HG02938 (cell line): ENCODE measurements around the gene KRT84.
"Not testable (repeated sequence)": the region's sequence is repeated elsewhere in the genome, so short reads cannot be mapped to it uniquely, and the experiment has no call there.

Source experiments
- ATAC-seq: cut with Tn5 transposase; IDR thresholded peaks from one replicate; pipeline ENCODE4 v1.9.1; 2021; ENCODE audit warnings: mild to moderate bottlenecking, moderate library complexity; ENCODE audit not compliant: unreplicated experiment

KRT84 gene

GRCh38 chr12:52345041-52345440 lies 40.4 kb downstream of the KRT84 start:
- ATAC-seq: not testable (repeated sequence)

- ATAC-seq: no peak
These were observed 41.3 kb downstream of the KRT84 start for GRCh38 chr12:52344111-52344510.

- ATAC-seq: no peak
These were observed 41.9 kb downstream of the KRT84 start for GRCh38 chr12:52343550-52343949.

- ATAC-seq: no peak
These were observed 42.5 kb downstream of the KRT84 start for GRCh38 chr12:52342781-52343490.

GRCh38 chr12:52341066-52341580 lies 44.3 kb downstream of the KRT84 start:
- no peak for ATAC-seq

GRCh38 chr12:52338241-52338960 lies 47.1 kb downstream of the KRT84 start:
- ATAC-seq: no peak

GRCh38 chr12:52337054-52337453 lies 48.4 kb downstream of the KRT84 start:
- ATAC-seq: no peak

GRCh38 chr12:52336641-52337040 lies 48.8 kb downstream of the KRT84 start:
- no peak for ATAC-seq

GRCh38 chr12:52335598-52336262 lies 49.7 kb downstream of the KRT84 start:
- ATAC-seq: no peak

GRCh38 chr12:52334185-52334584 lies 51.3 kb downstream of the KRT84 start:
- ATAC-seq: no peak

- ATAC-seq: no peak
These were observed 52.1 kb downstream of the KRT84 start for GRCh38 chr12:52333321-52333720.

GRCh38 chr12:52332381-52332780 lies 53.1 kb downstream of the KRT84 start:
- ATAC-seq: no peak

- ATAC-seq: no peak
These were observed 53.6 kb downstream of the KRT84 start for GRCh38 chr12:52331833-52332232.

- no peak for ATAC-seq
These were observed 54.4 kb downstream of the KRT84 start for GRCh38 chr12:52331039-52331438.

- ATAC-seq: no peak
These were observed 57.5 kb downstream of the KRT84 start for GRCh38 chr12:52327830-52328500.
